8988T (cell line): Measurements from ENCODE around the gene TFRC.
"Not testable (repeated sequence)": the region's sequence is repeated elsewhere in the genome, so short reads cannot be mapped to it uniquely, and the experiment has no call there.

Source experiments
- DNase-seq: peaks from one replicate; pipeline ENCODE4 v3.0.0; 2011

TFRC gene

DNA sequence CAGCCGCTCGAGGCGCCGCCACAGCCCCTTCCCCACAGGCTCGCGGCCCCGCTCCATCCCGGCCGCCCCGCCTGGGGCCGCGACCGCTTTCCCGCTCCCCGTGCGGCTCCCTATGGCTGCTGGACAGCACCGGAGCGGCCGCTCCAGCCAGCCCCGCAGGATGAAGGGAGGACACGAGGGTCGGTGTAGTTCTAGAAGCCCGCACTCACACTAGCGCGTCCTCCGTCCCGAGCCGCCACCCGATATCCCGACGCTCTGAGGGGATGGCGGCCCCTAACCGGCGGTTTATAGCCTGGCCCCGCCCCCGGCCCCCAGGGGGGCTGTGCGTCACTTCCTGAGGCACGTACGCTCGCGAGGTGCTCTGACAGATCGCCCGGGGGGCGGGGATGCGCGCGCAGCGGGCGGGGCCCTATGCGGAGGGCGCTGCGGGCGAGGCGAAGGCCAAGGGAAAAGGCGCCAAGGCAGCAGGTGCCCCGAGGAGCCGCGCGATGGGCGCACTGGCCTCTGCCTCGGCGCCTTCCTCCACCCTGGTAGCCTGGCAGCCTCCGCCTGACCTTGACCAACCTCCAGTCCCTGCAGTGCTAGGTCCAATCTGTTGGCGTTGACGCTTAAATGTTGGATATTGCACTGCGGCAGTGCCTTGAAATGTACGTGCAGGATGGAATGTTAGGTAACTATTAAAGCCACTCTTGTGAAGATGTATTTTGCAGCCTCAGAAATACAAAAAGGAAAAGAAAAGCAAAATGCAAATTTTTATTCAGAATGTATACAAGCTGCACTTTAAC, at the start of gene TFRC:
TFRC (minus strand) TSS at position 257 of the 785 bp plus-strand sequence. CDS start 4,991 bp downstream, outside the sequence.
- DNase-seq, result peak; percentile 98

DNA sequence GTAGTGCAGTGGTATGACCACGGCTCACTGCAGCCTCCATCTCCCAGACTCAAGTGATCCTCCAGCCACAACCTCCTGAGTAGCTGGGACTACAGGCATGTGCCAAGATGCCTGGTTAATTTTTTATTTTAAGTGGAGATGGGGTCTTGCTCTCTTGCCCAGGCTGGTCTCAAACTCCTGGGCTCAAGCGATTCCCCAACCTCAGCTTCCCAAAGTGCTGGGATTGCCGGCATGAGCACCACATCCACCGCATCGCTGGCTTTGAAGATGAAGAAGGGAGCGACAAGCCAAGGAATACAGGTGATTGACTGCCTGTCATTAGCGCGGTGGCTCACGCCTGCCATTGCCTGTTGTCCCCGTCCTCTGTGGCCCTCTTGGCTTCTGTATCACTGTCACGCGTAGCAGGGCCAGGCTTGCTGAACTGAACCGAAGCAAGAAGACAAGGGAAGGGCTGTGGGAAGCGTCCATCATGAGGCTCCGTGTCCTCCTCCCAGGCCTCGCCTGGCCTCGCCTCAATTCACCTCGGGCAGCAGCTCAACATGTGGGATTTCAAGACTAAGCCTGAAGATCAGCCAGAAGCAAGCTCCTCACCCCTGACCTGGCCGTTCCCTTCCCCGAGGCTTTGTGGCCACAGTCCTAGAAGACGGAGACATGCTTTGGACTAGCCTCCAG, 46.4 kb upstream of the TFRC start:
- no peak for DNase-seq

DNA sequence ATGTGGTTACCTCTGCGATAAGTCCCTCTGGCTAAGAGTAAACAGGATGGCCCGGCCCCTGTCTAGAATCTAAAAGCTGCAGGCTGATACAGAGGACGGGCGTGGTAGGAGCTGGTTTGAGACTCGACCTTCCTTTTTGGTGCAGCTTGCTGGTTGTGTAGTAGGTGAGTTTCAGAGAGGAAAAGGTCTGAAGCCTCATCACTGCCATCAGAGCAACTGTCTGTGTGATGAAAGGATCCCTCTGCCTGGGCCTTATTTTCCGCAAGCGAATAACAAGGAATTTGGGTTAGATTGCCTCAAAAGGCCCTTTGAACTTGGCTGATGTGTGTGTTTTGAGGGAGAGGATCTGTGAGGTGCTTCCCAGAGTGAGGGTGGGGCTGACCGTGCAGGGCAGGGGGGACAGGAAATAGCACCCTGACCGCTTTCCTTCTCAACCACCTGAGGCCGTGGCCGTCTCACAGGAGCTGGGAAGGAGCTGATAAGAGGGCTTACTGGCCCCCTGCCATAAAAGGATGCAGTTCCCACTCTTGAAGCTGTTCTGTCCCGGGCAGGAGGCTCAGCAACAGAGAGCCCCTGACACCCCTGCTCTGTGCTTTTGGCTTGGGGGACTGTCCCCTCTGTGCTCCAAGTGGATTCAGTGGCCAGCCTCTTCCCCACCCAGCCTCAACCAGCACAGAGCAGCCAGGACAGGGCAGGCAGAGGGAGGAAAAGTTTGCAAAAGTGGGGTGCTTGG, 45.6 kb upstream of the TFRC start:
- DNase-seq, result no peak

DNA sequence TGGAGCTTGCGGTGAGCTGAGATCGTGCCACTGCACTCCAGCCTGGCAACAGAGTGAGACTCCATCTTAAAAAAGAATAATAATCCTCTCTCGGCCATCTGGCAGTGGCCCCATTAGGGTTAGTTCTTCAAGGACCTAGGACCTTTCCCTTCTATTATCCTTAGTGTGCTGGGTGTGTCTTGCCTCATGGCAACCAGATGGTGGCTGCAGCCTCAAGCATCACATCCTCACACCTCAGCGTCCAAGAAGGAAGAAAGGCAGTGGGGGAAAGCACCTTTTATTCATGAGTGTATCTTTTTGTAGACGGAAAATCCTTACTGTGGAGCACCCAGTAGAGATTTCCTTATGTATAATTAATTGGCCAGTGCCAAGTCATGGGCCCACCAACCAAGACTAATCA, 42.7 kb upstream of the TFRC start:
- DNase-seq, result no peak

DNA sequence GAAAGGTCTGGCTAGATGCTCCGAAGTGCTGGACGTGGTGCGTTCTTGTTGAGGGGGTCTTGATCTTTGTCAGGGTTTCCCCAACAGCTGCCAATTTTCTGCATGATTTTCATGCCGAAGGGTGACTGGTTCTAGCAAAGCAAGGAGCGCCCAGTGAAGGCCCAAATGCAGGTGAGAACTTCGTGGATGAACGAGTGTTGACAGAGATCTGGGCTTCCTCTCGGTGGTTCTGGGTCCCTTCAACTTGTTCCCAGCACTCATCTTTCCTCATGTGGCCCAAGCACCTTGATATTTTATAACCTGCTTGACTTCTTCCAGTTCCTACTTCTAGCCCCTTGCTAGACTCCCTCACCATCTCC, 40.8 kb upstream of the TFRC start:
- DNase-seq, result no peak

DNA sequence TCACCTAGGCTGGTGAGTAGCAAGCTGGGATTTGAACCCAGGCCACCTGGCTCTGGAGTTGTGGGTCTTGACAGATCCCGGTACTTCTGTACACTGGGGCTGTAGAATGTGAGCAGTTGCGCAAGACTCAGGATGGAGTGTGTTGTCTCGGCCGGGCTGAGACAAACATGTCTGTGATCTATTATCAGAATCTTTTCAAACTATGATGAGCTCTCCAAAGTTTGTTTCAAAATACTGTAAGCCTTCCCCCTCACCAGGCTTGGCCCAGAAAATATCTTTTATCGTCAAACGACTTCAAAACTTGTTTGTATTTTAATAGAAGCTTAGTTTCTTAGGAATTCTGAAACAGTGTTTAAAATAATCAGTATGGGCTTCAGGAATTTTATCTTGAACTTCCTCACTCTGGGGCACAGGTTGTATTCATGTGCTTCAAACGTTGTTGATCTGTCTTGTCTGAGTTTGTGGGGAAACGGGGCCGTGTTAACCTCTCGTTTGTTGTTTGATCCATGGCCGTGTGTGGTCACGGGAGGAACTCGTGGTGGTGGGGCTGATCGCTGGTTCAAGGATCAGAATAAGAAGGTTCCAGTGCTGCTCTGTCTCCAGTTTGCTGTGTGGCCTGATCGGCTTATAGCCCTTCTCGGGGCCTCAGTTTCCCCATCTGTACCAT, 40.3 kb upstream of the TFRC start:
- DNase-seq, result no peak

DNA sequence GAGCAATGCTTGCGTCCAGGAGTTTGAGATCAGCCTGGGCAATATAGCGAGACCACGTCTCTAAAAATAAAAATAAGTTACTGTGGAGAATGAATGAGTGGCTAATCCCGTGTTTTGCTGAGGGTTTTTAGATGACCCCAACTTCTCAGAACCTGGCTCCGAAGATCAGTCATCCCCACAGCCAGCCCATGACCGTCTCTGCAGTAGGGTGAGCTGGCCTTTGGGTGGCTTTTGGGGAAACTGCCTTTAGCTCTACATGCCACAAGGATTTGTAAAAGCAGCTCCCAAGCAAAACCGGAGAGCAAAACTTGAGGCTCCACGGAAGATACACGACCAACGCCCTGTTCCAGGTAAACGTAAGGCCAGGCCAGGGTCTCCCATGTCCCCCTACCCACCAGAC, 39.2 kb upstream of the TFRC start:
- DNase-seq, result no peak

DNA sequence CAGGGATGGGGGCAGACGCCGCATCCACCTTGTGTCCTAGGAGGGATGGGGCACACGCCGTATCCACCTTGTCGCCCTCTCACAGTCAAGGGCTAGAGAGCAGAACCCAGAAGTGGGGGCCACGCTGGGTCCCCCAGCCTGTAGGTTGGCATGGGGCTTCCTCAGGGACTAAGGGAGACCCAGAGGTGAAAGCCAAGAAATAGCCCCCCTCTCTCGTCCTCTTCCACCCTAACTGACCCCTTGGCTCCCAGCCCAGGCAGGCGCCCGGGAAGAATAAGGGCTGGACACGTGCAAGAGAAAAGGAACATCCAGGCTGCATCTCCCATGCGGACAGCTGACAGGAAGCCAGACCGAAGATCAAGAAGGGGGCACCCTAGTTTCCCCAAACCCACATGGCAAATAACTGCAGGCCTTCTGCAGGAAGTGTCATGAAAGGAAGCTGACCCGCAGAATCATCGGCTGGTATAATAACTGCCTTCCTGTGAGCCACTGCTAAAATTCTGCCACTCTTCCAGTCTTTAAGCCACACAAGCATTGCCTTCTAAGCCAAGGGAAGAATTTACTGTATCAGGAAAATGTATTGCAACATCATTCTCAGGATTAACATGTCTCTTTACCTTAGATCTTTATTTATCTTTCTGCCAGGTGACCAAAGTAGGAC, 38.5 kb upstream of the TFRC start:
- DNase-seq, result no peak

DNA sequence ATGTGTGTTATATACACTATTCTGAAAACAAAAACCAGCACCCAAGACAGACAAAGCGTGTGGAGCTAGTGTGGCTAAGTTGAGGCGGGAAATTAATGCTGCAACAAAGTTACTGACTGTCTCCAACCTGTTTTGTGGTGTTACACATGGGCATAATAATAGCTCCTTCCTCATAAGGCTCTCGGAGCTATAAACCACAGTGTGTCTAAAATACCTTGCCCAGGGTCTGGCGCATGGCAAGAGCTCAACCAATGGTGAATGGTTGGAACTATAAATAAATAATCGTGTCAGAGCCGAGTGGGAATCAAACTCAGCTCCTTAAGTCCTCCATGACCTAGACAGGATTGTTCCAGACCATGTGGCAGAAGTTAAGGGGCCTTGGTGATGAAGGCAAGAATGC, 35.9 kb upstream of the TFRC start:
- no peak for DNase-seq

DNA sequence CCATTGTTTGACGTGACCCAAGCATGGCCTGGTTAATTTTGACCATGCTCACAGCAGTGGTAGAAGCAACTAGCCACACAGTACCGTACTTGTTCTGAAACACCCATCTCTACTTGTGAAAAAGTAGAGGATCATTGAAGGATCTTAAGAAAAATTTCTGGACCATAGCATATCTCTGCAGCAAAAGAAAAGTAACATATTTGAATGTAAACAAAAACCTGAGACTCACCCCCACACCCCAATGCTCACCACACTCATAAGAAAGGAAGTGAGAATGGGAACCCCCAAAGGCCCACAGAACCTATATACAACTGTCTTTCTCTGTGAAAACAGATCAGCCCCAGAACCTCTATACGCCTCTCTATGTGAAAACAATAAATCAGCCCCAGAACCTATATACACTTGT, 33.8 kb upstream of the TFRC start:
- no peak for DNase-seq

DNA sequence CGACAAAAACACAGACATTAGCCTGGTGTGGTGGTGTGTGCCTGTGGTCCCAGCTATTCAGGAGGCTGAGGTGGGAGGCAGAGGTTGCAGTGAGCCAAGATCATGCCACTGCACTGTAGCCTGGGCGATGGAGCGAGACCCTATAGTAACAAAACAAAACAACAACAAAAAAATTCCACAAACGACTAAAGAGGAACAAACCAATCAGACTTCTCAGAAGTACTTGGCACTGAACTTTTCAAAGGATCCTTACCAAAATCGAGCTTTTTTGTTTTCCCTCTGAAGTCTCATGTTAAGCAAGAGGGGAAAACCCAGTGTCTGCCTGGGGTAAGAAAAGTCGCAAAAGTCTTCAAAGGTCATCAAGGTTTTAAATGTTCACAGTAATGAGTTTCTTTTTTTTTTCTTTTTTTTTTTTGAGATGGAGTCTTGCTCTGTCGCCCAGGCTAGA, 30.1 kb upstream of the TFRC start:
- no peak for DNase-seq

DNA sequence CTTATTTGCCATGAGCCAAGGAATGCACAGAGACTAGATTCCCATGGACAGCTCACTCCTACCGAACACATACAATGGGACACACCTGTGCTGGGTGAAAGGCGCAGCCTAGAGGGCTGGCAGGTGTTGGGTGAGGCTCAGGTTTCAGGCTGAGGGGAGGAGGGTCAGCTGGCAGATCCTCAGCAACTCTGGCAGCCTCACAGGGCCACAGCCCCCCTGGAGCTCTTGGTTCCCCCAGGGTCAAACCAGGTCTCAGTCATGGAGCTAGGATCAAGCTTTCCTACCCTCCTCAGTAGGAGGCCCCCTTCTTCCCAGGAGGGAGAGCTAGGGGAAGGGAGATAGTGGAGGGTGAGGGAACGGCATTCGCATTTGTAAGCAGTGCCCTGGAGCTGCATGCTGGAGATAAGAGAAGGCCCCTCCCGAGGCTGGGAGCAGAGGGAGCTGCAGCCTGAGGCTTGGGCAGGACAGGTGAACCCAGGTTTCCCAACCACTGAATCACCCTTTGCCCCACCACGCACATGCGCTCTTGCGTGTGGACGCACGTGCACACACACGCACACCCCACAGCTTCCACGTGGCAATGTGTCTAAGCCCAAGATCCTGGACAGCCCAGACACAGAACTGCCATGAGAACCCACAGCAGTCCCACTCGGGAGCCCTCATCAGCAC, 26.3 kb upstream of the TFRC start:
- no peak for DNase-seq

DNA sequence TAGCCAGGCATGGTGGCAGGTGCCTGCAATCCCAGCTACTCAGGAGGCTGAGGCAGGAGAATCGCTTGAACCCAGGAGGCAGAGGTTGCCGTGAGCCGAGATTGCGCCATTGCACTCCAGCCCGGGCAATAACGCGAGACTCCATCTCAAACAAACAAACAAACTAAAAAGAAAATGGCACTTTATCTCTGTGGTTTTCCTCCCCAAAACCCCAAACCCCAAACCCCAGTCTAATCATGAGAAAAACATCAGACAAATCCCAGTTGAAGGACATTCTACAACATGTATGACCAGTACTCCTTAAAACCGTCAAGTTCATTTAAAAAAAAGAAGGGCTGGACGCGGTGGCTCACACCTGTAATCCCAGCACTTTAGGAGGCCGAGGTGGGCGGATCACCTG, 22.8 kb upstream of the TFRC start:
- not testable (repeated sequence) for DNase-seq

DNA sequence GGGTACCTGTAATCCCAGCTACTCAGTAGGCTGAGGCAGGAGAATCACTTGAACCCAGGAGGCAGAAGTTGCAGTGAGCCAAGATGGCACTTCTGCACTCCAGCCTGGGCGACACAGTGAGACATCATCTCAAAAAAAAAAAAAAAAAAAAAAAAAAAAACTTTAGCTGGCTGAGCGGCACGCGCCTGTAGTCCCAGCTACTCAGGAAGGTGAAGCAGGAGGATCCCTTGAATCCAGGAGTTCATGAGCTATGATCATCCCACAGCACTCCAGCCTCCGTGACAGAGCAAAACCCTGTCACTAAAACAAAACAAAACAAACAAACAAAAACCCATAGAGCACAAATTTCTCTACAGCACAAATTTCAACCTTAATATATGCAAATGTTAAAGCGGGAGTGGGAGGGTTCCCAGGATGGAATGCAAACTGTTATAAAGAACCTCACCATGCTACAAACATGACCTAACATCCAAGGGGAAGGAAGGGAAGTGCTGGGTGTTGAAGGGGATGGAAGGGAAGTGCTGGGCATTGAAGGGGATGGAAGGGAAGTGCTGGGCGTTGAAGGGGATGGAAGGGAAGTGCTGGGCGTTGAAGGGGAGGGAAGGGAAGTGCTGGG, 16.6 kb upstream of the TFRC start:
- not testable (repeated sequence) for DNase-seq

DNA sequence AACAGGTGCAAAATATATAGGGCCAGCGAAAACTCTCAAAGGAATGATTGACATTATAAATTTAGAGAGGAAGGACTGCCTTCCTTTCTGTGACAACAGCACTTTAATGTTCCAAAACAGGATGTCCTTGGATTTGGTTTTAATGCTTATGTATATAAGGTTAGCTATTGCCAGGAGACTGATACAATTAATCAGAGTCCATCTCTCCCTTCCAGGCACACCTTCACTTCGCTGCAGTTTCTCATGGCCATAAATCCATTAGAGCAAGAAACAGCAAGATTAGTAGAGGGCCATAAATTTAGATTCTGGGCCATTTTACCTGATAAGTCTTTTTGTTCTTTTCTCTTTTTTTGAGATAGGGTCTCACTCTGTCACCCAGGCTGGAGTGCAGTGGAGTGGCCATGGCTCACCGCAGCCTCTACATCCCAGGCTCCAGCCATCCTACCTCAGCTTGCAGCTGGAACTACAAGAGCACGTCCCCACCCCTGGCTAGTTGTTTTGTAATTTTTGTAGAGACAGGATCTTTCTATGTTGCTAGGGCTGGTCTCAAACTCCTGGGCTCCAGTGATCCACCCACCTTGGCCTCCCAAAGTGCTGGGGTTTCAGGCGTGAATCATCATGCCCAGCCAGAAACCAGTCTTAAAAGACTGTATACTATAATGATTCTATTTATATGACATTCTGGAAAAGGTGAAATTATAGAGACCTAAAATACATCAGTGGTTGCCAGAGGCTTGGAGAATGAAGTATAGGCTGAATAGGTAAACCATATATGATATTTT, 15.7 kb upstream of the TFRC start:
- DNase-seq, result no peak

DNA sequence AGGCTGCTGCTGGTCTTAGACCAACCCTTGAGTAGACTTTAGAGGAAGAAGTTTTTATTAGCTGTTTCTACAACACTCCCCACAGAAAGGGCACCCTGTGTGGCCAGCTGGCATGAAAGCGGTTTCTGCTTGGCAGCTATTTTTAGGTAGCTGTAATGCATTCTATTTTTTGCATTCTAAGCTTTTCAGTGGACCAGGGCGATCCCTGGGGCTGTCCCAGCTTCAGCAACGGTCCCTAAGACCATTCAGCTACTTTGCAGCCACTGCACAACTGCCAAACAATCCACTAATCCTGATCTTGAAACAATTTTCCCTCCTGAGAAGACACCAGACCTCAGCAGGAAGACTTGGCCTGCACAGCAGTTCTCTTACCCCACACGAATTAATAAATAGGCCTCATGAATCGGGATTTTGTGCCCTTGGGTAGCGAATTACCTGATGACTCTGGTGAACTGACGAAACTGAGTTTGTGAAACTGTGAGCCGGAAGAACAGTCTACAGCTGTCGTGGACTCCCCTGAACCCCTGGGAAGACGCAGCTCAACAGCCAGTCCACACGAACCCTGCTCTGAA, 14.6 kb upstream of the TFRC start:
- DNase-seq, result no peak

DNA sequence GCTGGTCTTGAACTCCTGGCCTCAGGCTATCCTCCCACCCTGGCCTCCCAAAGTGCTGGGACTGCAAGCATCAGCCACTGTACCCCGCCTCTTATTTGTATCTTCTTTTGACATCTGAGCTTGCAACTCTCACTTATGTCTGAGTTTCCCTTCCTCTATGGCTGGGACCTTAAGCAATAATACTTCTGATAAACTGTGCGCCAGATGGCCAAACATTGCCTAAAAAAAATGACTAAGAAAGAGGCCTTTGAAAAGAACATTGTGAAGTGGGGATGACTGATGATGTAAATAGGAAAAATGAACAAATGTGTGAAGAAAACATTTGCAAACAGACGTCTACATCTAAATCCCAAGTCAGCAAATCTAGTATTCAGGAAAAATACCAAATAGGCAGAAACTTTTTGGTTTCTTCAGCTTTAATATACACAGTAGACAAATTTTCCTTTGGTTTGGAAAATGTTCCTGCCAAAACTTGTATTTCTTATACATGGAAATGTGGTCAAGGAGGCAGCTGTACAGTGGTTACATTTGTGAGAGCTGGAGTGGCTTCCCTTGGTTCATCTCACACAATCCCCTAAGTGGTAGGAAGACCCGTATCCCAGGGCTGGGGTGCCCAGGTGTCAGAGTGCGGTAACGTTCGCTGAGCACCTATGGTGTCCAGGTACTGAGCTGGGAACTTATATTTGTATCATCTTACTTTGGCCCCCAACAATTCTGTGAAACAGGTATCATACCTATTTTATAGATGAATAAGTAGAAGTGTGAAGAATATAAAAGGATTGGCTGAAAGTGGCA, 11.6 kb upstream of the TFRC start:
- no peak for DNase-seq

DNA sequence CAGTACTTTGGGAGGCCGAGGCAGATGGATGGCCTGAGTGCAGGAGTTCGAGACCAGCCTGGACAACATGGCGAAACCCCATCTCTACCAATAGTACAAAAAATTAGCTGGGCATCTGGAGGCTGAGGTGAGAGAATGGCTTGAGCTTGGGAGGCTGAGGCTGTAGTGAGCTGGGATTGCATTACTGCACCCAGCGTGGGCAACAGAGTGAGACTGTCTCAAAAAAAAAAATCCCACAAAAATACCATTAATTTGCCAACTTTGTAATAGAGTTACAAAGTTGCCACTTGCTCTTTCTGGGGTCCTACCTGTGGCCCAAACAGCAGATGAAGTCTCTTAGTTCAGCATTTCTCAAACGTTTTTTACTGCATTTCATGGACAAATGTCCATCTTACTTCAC, 6.0 kb upstream of the TFRC start:
- DNase-seq, result no peak

DNA sequence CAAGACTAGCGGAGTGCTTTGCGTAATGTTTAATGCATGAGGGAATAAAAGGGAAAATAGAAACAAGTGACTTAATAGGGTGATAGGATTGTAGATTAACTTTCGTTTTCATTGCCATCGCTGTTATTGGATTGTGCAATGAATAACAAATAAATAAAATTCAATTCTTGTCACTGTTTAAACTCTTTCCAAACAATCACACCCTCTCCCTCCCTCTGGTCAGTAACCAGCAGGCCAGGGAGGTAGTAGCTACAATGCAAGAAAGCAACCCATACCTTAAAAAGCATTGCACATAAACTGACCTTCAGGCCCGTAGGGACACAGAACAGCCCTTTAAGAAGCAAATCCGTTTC, 705 bp upstream of the TFRC start:
- DNase-seq, result no peak
